AG09309 (cell line): ENCODE data around the gene KDM6A.
"Not testable (repeated sequence)": the region's sequence is repeated elsewhere in the genome, so short reads cannot be mapped to it uniquely, and the experiment has no call there.

Experiments
- DNase-seq: peaks from one replicate; pipeline ENCODE4 v3.0.0-alpha.2; 2010; ENCODE audit warnings: low read depth
- H3K4me3 ChIP-seq: 2 replicates; pipeline ENCODE4 v1.5.1; 2011; ENCODE audit warnings: mild to moderate bottlenecking, low read depth, low read length, moderate library complexity; ENCODE audit not compliant: control insufficient read depth
- CTCF ChIP-seq: IDR thresholded peaks from 2 replicates; pipeline ENCODE4 v1.5.1; 2011; ENCODE audit warnings: mild to moderate bottlenecking, low read depth, low read length, inconsistent platforms; ENCODE audit not compliant: insufficient read depth, control insufficient read depth; ENCODE audit errors: missing control alignments

The KDM6A gene

GRCh38 chrX:45046417-45046816 lies 173.4 kb downstream of the KDM6A start:
- no peak for DNase-seq
- TF ChIP-seq CTCF: no peak
- H3K4me3 ChIP-seq: no peak overlapping the region

GRCh38 chrX:45050558-45050957 lies 177.6 kb downstream of the KDM6A start:
- no peak overlapping the region for H3K4me3 ChIP-seq
- DNase-seq: no peak
- no peak for TF ChIP-seq CTCF

- no peak overlapping the region for H3K4me3 ChIP-seq
- TF ChIP-seq CTCF: no peak
- peak; percentile 24 for DNase-seq
Observed at GRCh38 chrX:45056428-45057145, 183.6 kb downstream of the KDM6A start.

GRCh38 chrX:45059906-45060305 lies 186.9 kb downstream of the KDM6A start:
- not testable (repeated sequence) for H3K4me3 ChIP-seq, DNase-seq

- no peak for DNase-seq
- no peak overlapping the region for H3K4me3 ChIP-seq
- no peak for TF ChIP-seq CTCF
Observed at GRCh38 chrX:45063319-45064095, 190.5 kb downstream of the KDM6A start.

GRCh38 chrX:45068569-45068968 lies 195.6 kb downstream of the KDM6A start:
- TF ChIP-seq CTCF: no peak
- H3K4me3 ChIP-seq: no peak overlapping the region
- DNase-seq: no peak

GRCh38 chrX:45070116-45071007 lies 197.4 kb downstream of the KDM6A start:
- TF ChIP-seq CTCF: peak; percentile 70
- H3K4me3 ChIP-seq: no peak overlapping the region
- DNase-seq: peak; percentile 25

- not testable (repeated sequence) for H3K4me3 ChIP-seq, DNase-seq
Observed at GRCh38 chrX:45073011-45073410, 200.0 kb downstream of the KDM6A start.
